ENCODE measurements around the gene RASGRF2. TPM values are rescaled to one million over a fixed set of nuclear protein-coding genes. Genes with fewer than 3 reads are reported as not detected.
A peak's percentile ranks its signal among the peaks of the same experiment; 100 is the strongest.

RASGRF2 gene
- total and polyA plus RNA-seq, 11 donors: 3.6 to 16.6 (median 6.3) TPM

- TF ChIP-seq POLR2A (IDR thresholded peaks at IDR 0.05): no peak
- TF ChIP-seq, protein P1, sequence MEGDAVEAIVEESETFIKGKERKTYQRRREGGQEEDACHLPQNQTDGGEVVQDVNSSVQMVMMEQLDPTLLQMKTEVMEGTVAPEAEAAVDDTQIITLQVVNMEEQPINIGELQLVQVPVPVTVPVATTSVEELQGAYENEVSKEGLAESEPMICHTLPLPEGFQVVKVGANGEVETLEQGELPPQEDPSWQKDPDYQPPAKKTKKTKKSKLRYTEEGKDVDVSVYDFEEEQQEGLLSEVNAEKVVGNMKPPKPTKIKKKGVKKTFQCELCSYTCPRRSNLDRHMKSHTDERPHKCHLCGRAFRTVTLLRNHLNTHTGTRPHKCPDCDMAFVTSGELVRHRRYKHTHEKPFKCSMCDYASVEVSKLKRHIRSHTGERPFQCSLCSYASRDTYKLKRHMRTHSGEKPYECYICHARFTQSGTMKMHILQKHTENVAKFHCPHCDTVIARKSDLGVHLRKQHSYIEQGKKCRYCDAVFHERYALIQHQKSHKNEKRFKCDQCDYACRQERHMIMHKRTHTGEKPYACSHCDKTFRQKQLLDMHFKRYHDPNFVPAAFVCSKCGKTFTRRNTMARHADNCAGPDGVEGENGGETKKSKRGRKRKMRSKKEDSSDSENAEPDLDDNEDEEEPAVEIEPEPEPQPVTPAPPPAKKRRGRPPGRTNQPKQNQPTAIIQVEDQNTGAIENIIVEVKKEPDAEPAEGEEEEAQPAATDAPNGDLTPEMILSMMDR (IDR thresholded peaks at IDR 0.05): no peak
- Histone ChIP-seq H3K9me3 (no peaks in the 10 kb centered on the region), H3K4me1 (no peaks in the 10 kb centered on the region), H3K36me3 (no peaks in the 10 kb centered on the region), H3K27ac (no peak overlapping the region), H3K27me3 (no peaks in the 10 kb centered on the region), H3K4me3 (no peak overlapping the region)
- intact Hi-C loops (cut with DNase I): no loop called here
- DNase-seq: no peak
- 87 to 96% (median 95%) methylated on average over 4 of the region's 4 CpGs for WGBS, 4 donors
- no peak for ATAC-seq
These were observed 25.4 kb upstream of the RASGRF2 start for GRCh38 chr5:80934751-80935150.

GRCh38 chr5:80935811-80936385 lies 24.3 kb upstream of the RASGRF2 start:
- WGBS, 4 donors: 46 to 61% (median 58%) methylated on average over 3 of the region's 3 CpGs
- intact Hi-C loops (cut with DNase I): no loop called here
- DNase-seq (no peak), ATAC-seq (no peak)
- H3K4me1 ChIP-seq: no peaks in the 10 kb centered on the region
- H3K36me3 ChIP-seq: no peaks in the 10 kb centered on the region
- no peaks in the 10 kb centered on the region for H3K27me3 ChIP-seq
- TF ChIP-seq, protein P1 (IDR thresholded peaks at IDR 0.05): peak in 1 of 12 donors; percentile 10
- no peak for TF ChIP-seq POLR2A (IDR thresholded peaks at IDR 0.05)
- H3K27ac ChIP-seq: no peak overlapping the region
- H3K4me3 ChIP-seq: no peak overlapping the region
- H3K9me3 ChIP-seq: no peaks in the 10 kb centered on the region

DNA sequence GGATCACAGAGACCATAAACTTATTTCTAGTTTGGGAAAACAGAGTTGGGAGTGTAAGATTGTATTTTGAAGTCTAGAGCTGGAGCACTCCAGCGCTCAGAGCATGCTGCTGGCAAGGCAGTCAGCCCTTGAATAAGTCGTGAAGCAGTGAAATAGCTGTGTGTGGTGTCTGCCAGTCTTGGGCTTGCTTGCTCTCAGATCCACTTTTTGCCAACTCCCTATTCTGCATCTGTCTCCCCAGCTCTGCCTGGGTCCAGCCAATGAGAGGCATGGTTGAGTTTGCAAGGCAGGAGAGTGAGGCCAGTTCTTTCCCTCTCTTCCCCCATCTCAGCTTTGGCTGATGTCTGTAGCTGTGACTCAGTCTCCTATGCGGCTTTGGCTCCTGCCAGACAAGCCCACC lies 23.3 kb upstream of the RASGRF2 start:
- Histone ChIP-seq H3K27me3 (no peaks in the 10 kb centered on the region), H3K4me1 (no peaks in the 10 kb centered on the region), H3K36me3 (no peaks in the 10 kb centered on the region), H3K4me3 (no peak overlapping the region), H3K27ac (no peak overlapping the region), H3K9me3 (no peaks in the 10 kb centered on the region)
- no peak for ATAC-seq
- intact Hi-C loops (cut with DNase I): no loop called here
- 89 to 93% (median 90%) methylated on average over 3 of the region's 3 CpGs for WGBS, 4 donors
- TF ChIP-seq, protein P1 (IDR thresholded peaks at IDR 0.05): no peak
- TF ChIP-seq POLR2A (IDR thresholded peaks at IDR 0.05): no peak
- no peak for DNase-seq

GRCh38 chr5:80937584-80938356 lies 22.4 kb upstream of the RASGRF2 start:
- Histone ChIP-seq H3K27me3 (no peaks in the 10 kb centered on the region), H3K36me3 (no peaks in the 10 kb centered on the region), H3K9me3 (no peaks in the 10 kb centered on the region), H3K27ac (no peak overlapping the region), H3K4me3 (no peak overlapping the region), H3K4me1 (no peaks in the 10 kb centered on the region)
- intact Hi-C loops (cut with DNase I): no loop called here
- TF ChIP-seq POLR2A (IDR thresholded peaks at IDR 0.05): no peak
- TF ChIP-seq, protein P1 (IDR thresholded peaks at IDR 0.05): no peak
- ATAC-seq (no peak), DNase-seq (no peak)
- WGBS, 4 donors: 78 to 84% (median 81%) methylated on average over 9 of the region's 9 CpGs
